ENCODE measurements around the gene BNIP3. TPM values are rescaled to one million over a fixed set of nuclear protein-coding genes. Genes with fewer than 3 reads are reported as not detected.

BNIP3 gene
- total and polyA plus RNA-seq, 2 donors (not counting 3 experiments of a cell fraction or from before 2014, with no cell fraction given): 51.4 to 53.3 TPM

GRCh38 chr10:131938681-131939080 lies 43.0 kb downstream of the BNIP3 start:
- CTCF ChIA-PET: no interaction called here
- intact Hi-C loops (cut with micrococcal nuclease): no loop called here

GRCh38 chr10:131937836-131938235 lies 43.9 kb downstream of the BNIP3 start:
- no peak for FAIRE-seq
- intact Hi-C loops (cut with micrococcal nuclease): no loop called here
- ChIA-PET CTCF (interaction anchor here (1.2 to 1.6 kb wide), 2 partner anchors 8 to 85 kb away, joined by 4 to 5 read pairs; no protein-coding TSS in a partner anchor), POLR2A (no interaction called here)
- no peak overlapping the region for H2AFZ ChIP-seq (ENCODE audit: low read depth, low read length)
- no peak overlapping the region for H3K9ac ChIP-seq (replicated peaks; ENCODE audit: extremely low read depth, insufficient read depth, low read length)
- no peak for TF ChIP-seq MAX (IDR thresholded peaks at IDR 0.05; ENCODE audit: insufficient read depth, insufficient read length)
- no peak for TF ChIP-seq MYC (IDR thresholded peaks at IDR 0.05; ENCODE audit: low read depth, low read length)
- TF ChIP-seq GATA2 (IDR thresholded peaks at IDR 0.05; ENCODE audit: insufficient read depth, insufficient read length, low read depth, low read length): no peak
- H3K4me3 ChIP-seq (replicated peaks in 1 of 3; ENCODE audit: insufficient read depth in 1 of 3, low read depth in 1 of 3, low read length in 3 of 3): no peak overlapping the region
- no peak overlapping the region for H3K27ac ChIP-seq (ENCODE audit: insufficient read depth, low read depth, low read length)
- no peaks in the 10 kb centered on the region for H3K27me3 ChIP-seq (ENCODE audit: control insufficient read depth in 2 of 2, insufficient read depth in 2 of 2, low read length in 2 of 2)
- no peak for DNase-seq (ENCODE audit: low read depth, low spot score)
- H3K36me3 ChIP-seq (ENCODE audit: control insufficient read depth in 2 of 2, extremely low read depth in 1 of 2, insufficient read depth in 2 of 2, low read length in 2 of 2): peaks cover 4 to 18% of the 10 kb centered on the region in 2 experiments
- H3K4me1 ChIP-seq (ENCODE audit: control insufficient read depth, extremely low read depth, insufficient read depth, low read length): peaks cover 11% of the 10 kb centered on the region
- H4K20me1 ChIP-seq (replicated peaks; ENCODE audit: control insufficient read depth, extremely low read depth, insufficient read depth, low read length): no peaks in the 10 kb centered on the region
- no peaks in the 10 kb centered on the region for H3K9me3 ChIP-seq (replicated peaks; ENCODE audit: control insufficient read depth, insufficient read depth, low read length)
- H3K9me1 ChIP-seq (replicated peaks; ENCODE audit: control insufficient read depth, extremely low read depth, insufficient read depth, low read length): no peaks in the 10 kb centered on the region
- H3K79me2 ChIP-seq (ENCODE audit: control insufficient read depth, insufficient read depth, low read length): peaks cover 45% of the 10 kb centered on the region
- dilution Hi-C loops (cut with MboI; ENCODE audit: extremely low pct_ligation_motif_present, low sequenced_read_pairs): no loop called here
- no TSS peak for BruUV-seq (replicated peaks)
- H3K4me2 ChIP-seq (ENCODE audit: insufficient read depth, low read length): no peak overlapping the region

More at GRCh38 chr10:131938681-131939080, 43.0 kb downstream of the BNIP3 start:
- BruUV-seq (replicated peaks): no TSS peak
- Histone ChIP-seq H3K9ac (replicated peaks; ENCODE audit: extremely low read depth, insufficient read depth, low read length) (no peak overlapping the region), H3K9me3 (replicated peaks; ENCODE audit: control insufficient read depth, insufficient read depth, low read length) (no peaks in the 10 kb centered on the region), H3K4me2 (ENCODE audit: insufficient read depth, low read length) (no peak overlapping the region), H3K27me3 (ENCODE audit: control insufficient read depth in 2 of 2, insufficient read depth in 2 of 2, low read length in 2 of 2) (no peaks in the 10 kb centered on the region), H3K79me2 (ENCODE audit: control insufficient read depth, insufficient read depth, low read length) (peaks cover 40% of the 10 kb centered on the region), H3K9me1 (replicated peaks; ENCODE audit: control insufficient read depth, extremely low read depth, insufficient read depth, low read length) (no peaks in the 10 kb centered on the region), H4K20me1 (replicated peaks; ENCODE audit: control insufficient read depth, extremely low read depth, insufficient read depth, low read length) (no peaks in the 10 kb centered on the region), H3K36me3 (ENCODE audit: control insufficient read depth in 2 of 2, extremely low read depth in 1 of 2, insufficient read depth in 2 of 2, low read length in 2 of 2) (peaks cover 4 to 18% of the 10 kb centered on the region in 2 experiments), H2AFZ (ENCODE audit: low read depth, low read length) (no peak overlapping the region), H3K27ac (ENCODE audit: insufficient read depth, low read depth, low read length) (no peak overlapping the region), H3K4me3 (replicated peaks in 1 of 3; ENCODE audit: insufficient read depth in 1 of 3, low read depth in 1 of 3, low read length in 3 of 3) (no peak overlapping the region), H3K4me1 (ENCODE audit: control insufficient read depth, extremely low read depth, insufficient read depth, low read length) (peaks cover 10% of the 10 kb centered on the region)
- DNase-seq (ENCODE audit: low read depth, low spot score) (no peak), FAIRE-seq (no peak)
- dilution Hi-C loops (cut with MboI; ENCODE audit: extremely low pct_ligation_motif_present, low sequenced_read_pairs): no loop called here
- POLR2A ChIA-PET: no interaction called here
- no peak for TF ChIP-seq FOS (IDR thresholded peaks at IDR 0.05; ENCODE audit: borderline replicate concordance, insufficient read depth, low read length)
- TF ChIP-seq POLR2AphosphoS5 (IDR thresholded peaks at IDR 0.05; ENCODE audit: insufficient read depth, low read depth, low read length): no peak
- TF ChIP-seq MYC (IDR thresholded peaks at IDR 0.05; ENCODE audit: low read depth, low read length): no peak

All from endothelial cell of umbilical vein (primary cell).